GM12891 (cell line): ENCODE measurements around the gene ABCA13.

Experiments used
- POLR2A ChIP-seq: IDR thresholded peaks from 2 replicates; pipeline ENCODE4 v1.6.1; 2011; ENCODE audit warnings: low read depth, low read length, control low read depth
- POLR2AphosphoS5 ChIP-seq: IDR thresholded peaks from 2 replicates; pipeline ENCODE4 v1.6.1; 2011; ENCODE audit warnings: low read depth, low read length, control low read depth

- TF ChIP-seq POLR2AphosphoS5 (no peak), POLR2A (no peak)
Measured at GRCh38 chr7:48638041-48638440, 466.8 kb downstream of the ABCA13 start.
